GM23338 (cell line): ENCODE measurements around the gene GNAT2. TPM values are rescaled to one million over a fixed set of nuclear protein-coding genes. Genes with fewer than 3 reads are reported as not detected.

Experiments used
- ATAC-seq: fragments of 200-7000 bp; cut with Tn5 transposase; 3 replicates; pipeline ENCODE4 v1.9.1; 2020
- DNase-seq: peaks from one replicate; pipeline ENCODE4 v3.0.0-alpha.2; 2015; ENCODE audit warnings: low spot score
- H2AFZ ChIP-seq: fragments of 200-600 bp; sonication (generic); 2 replicates; pipeline ENCODE4 v1.8.0; 2016; ENCODE audit warnings: antibody characterized with exemption, mild to moderate bottlenecking, moderate library complexity
- H3F3A ChIP-seq: fragments of 200-600 bp; sonication (generic); replicated peaks from 2 replicates; pipeline ENCODE4 v1.8.0; 2017; ENCODE audit warnings: antibody characterized with exemption, mixed run types, low read depth
- H3K27ac ChIP-seq: fragments of 200-600 bp; sonication (generic); 2 replicates; pipeline ENCODE4 v1.6.1; 2016; ENCODE audit warnings: low read depth
- H3K27me3 ChIP-seq: fragments of 200-600 bp; sonication (generic); 2 replicates; pipeline ENCODE4 v1.8.0; 2016; ENCODE audit warnings: mild to moderate bottlenecking, mixed run types, moderate library complexity; ENCODE audit not compliant: insufficient read depth
- H3K36me3 ChIP-seq: fragments of 200-600 bp; sonication (generic); 2 replicates; pipeline ENCODE4 v1.8.0; 2016; ENCODE audit warnings: mild to moderate bottlenecking; ENCODE audit not compliant: insufficient read depth
- H3K4me1 ChIP-seq: fragments of 200-600 bp; sonication (generic); 2 replicates; pipeline ENCODE4 v1.8.0; 2016; ENCODE audit warnings: mild to moderate bottlenecking, moderate library complexity; ENCODE audit not compliant: insufficient read depth
- H3K4me2 ChIP-seq: fragments of 200-600 bp; sonication (generic); 2 replicates; pipeline ENCODE4 v1.7.1; 2017; ENCODE audit warnings: mixed run types
- H3K4me3 ChIP-seq: fragments of 200-600 bp; sonication (generic); 2 replicates; pipeline ENCODE4 v1.6.1; 2016; ENCODE audit warnings: mixed run types
- H3K79me2 ChIP-seq: fragments of 200-600 bp; sonication (generic); replicated peaks from 2 replicates; pipeline ENCODE4 v1.8.0; 2017; ENCODE audit warnings: mild to moderate bottlenecking; ENCODE audit not compliant: insufficient read depth
- H3K9me2 ChIP-seq: fragments of 200-600 bp; sonication (generic); 2 replicates; pipeline ENCODE4 v1.8.0; 2017; ENCODE audit not compliant: insufficient read depth
- H4K20me1 ChIP-seq: fragments of 200-600 bp; sonication (generic); replicated peaks from 2 replicates; pipeline ENCODE4 v1.8.0; 2017; ENCODE audit warnings: mild to moderate bottlenecking; ENCODE audit not compliant: insufficient read depth
- H3K27ac Mint-ChIP-seq: 2 replicates; pipeline ENCODE4 v1.8.0; 2020; ENCODE audit warnings: inconsistent platforms, mild to moderate bottlenecking, moderate library complexity, mixed read lengths
- H3K27me3 Mint-ChIP-seq: 3 replicates; pipeline ENCODE4 v1.8.0; 2022; ENCODE audit warnings: low read depth, mild to moderate bottlenecking, moderate library complexity, mixed read lengths, inconsistent platforms; ENCODE audit not compliant: insufficient read depth, poor library complexity
- H3K36me3 Mint-ChIP-seq: 3 replicates; pipeline ENCODE4 v1.8.0; 2021; ENCODE audit warnings: low read depth, mild to moderate bottlenecking, inconsistent platforms, moderate library complexity, mixed read lengths
- H3K4me1 Mint-ChIP-seq: 3 replicates; pipeline ENCODE4 v1.8.0; 2020; ENCODE audit warnings: mild to moderate bottlenecking, inconsistent platforms, mixed read lengths
- H3K4me3 Mint-ChIP-seq: 3 replicates; pipeline ENCODE4 v1.8.0; 2021; ENCODE audit warnings: moderate library complexity, mild to moderate bottlenecking, inconsistent platforms, mixed read lengths
- H3K9me3 Mint-ChIP-seq: 3 replicates; pipeline ENCODE4 v1.8.0; 2020; ENCODE audit warnings: moderate library complexity, mild to moderate bottlenecking, inconsistent platforms, mixed read lengths
- CREB1 ChIP-seq: fragments of 250-450 bp; sonication (Bioruptor Pico); IDR thresholded peaks from 2 replicates; pipeline ENCODE4 v1.5.0; 2020; ENCODE audit warnings: low read depth, mild to moderate bottlenecking, moderate library complexity
- CTCF ChIP-seq, 2 experiments: fragments of 200-600 bp in 1 of 2; sonication (generic) in 1 of 2; conservative IDR thresholded peaks; 2 replicates each; pipeline versions ENCODE4 v1.5.1 to v1.6.1; 2016 to 2017; ENCODE audit warnings: antibody characterized with exemption in 2 of 2, low read depth in 2 of 2, mild to moderate bottlenecking in 2 of 2, moderate library complexity in 1 of 2
- ETS1 ChIP-seq: IDR thresholded peaks from 2 replicates; pipeline ENCODE4 v1.6.1; 2016; ENCODE audit warnings: antibody characterized with exemption
- EZH2 ChIP-seq: fragments of 200-600 bp; sonication (generic); IDR thresholded peaks from one replicate; pipeline ENCODE4 v1.8.0; 2017; ENCODE audit warnings: antibody characterized with exemption, mild to moderate bottlenecking, low read depth; ENCODE audit not compliant: unreplicated experiment
- EZH2phosphoT487 ChIP-seq: fragments of 200-600 bp; sonication (generic); IDR thresholded peaks from one replicate; pipeline ENCODE4 v1.8.1; 2018; ENCODE audit warnings: antibody characterized with exemption; ENCODE audit not compliant: unreplicated experiment
- JUNB ChIP-seq: IDR thresholded peaks from one replicate; pipeline ENCODE4 v1.6.1; 2016; ENCODE audit warnings: antibody characterized with exemption; ENCODE audit not compliant: unreplicated experiment
- NANOG ChIP-seq: IDR thresholded peaks from 2 replicates; pipeline ENCODE4 v1.6.1; 2016; ENCODE audit warnings: antibody characterized with exemption, borderline replicate concordance
- POLR2AphosphoS5 ChIP-seq: IDR thresholded peaks from 2 replicates; pipeline ENCODE4 v1.6.1; 2016; ENCODE audit warnings: antibody characterized with exemption, low read depth
- REST ChIP-seq: IDR thresholded peaks from one replicate; pipeline ENCODE4 v1.6.1; 2018; ENCODE audit warnings: antibody characterized with exemption; ENCODE audit not compliant: unreplicated experiment
- STAT1 ChIP-seq: IDR thresholded peaks from one replicate; pipeline ENCODE4 v1.6.1; 2016; ENCODE audit warnings: antibody characterized with exemption; ENCODE audit not compliant: unreplicated experiment
- ZNF114 ChIP-seq: fragments of 250-450 bp; sonication (Bioruptor Pico); IDR thresholded peaks from 2 replicates; pipeline ENCODE4 v1.5.0; 2020; ENCODE audit warnings: mild to moderate bottlenecking, moderate library complexity
- ZNF331 ChIP-seq: fragments of 250-450 bp; sonication (Bioruptor Pico); IDR thresholded peaks from 2 replicates; pipeline ENCODE4 v1.5.0; 2020; ENCODE audit warnings: low read depth, mild to moderate bottlenecking, moderate library complexity
- ZNF462 ChIP-seq: fragments of 250-450 bp; sonication (Bioruptor Pico); IDR thresholded peaks from 2 replicates; pipeline ENCODE4 v1.5.0; 2020; ENCODE audit warnings: mild to moderate bottlenecking, moderate library complexity
- polyA plus RNA-seq: library from polyadenylated mRNA; unstranded; fragments of >200 nt; fragmentation: Nextera tagmentation; extraction: Ambion mirVana; gene quantifications from 2 replicates; pipeline ENCODE4 v1.2.1, GENCODE V29; 2016
- total RNA-seq: library from RNA; depleted of rRNA; stranded (reverse); fragments of >200 nt; shearing (Covaris generic); gene quantifications from 2 replicates; pipeline ENCODE4 v1.2.3, GENCODE V29; 2014

The GNAT2 gene
- total and polyA plus RNA-seq, 2 experiments from 2014 or later = 0.21 TPM; not detected in 1

GRCh38 chr1:109569323-109569722 is 50.1 kb downstream of the GNAT2 start:
- no peak overlapping the region for H3K27ac Mint-ChIP-seq
- no peaks in the 10 kb centered on the region for H3K27me3 ChIP-seq

More at GRCh38 chr1:109569323-109569722, 50.1 kb downstream of the GNAT2 start:
- no peaks in the 10 kb centered on the region for H3K9me3 Mint-ChIP-seq
- H3K36me3 Mint-ChIP-seq = no peaks in the 10 kb centered on the region
- Histone ChIP-seq H2AFZ (no peak overlapping the region), H3K4me2 (no peak overlapping the region), H4K20me1 (peaks cover 16% of the 10 kb centered on the region), H3K4me3 (no peak overlapping the region), H3K79me2 (peaks cover 86% of the 10 kb centered on the region), H3K36me3 (no peaks in the 10 kb centered on the region), H3K9me2 (no peaks in the 10 kb centered on the region), H3K4me1 (peaks cover 24% of the 10 kb centered on the region), H3F3A (no peaks in the 10 kb centered on the region; the same call in 1 of the 2 replicates), H3K27ac (no peak overlapping the region)
- peaks cover 14% of the 10 kb centered on the region for H3K4me1 Mint-ChIP-seq
- TF ChIP-seq EZH2phosphoT487 (no peak), EZH2 (no peak), ETS1 (no peak), STAT1 (no peak), POLR2AphosphoS5 (no peak), NANOG (no peak), ZNF331 (CRISPR knock-in tag) (no peak), CTCF (conservative IDR thresholded peaks at IDR 0.05; ENCODE audit: low read depth in 2 of 2) (no peak), ZNF462 (CRISPR knock-in tag) (no peak), JUNB (no peak), CREB1 (CRISPR knock-in tag) (no peak), REST (no peak), ZNF114 (CRISPR knock-in tag) (no peak)
- no peak for DNase-seq
- H3K27me3 Mint-ChIP-seq = no peaks in the 10 kb centered on the region
- H3K4me3 Mint-ChIP-seq = no peak overlapping the region
- ATAC-seq = no peak
